ENCODE measurements around the gene TAAR1. TPM values are rescaled to one million over a fixed set of nuclear protein-coding genes. Genes with fewer than 3 reads are reported as not detected.

Gene TAAR1
- total RNA-seq, 1 donor from 2014 or later: not detected

DNA sequence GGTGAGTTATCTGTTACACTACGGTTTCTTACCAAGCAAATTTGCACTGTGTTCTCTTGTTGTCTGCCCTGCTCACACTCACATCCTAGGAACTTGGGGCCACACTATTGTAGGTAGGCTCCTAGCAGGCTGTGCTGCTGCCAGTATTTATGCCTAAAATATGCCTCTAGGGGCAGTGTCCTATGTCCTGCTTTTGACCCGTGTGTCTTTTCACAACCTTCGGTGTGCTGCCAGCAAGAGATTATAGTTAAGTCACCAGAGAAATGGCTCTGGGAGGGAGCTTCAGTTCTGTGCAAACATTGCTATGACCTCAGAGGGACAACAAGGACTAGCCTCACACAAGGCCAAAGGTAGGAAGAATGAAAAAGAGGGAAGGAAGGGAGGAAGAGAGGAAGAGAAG is 60.5 kb downstream of the TAAR1 start:
- DNase-seq (ENCODE audit: extremely low read depth, low read depth, low spot score): no peak

DNA sequence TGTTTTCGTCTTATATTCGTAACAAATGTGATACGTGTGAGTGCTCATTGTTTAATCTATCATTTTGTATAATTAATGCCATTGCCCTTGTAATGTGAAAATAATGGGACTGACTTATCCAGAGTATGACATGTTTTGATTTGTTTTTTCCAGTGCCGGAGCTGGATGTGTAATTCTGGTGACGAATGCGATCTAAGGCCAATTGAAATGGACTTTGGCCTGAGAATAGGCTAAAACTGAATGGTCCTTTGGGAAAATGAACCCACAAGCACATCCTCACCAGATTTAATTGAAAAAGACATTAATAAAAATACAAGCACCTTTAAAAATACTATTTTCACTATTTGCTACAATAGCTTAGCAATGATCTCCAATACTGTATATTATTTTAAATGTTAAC is 62.8 kb downstream of the TAAR1 start:
- no peak for DNase-seq (ENCODE audit: extremely low read depth, low read depth, low spot score)

Other genes starting within 250 kb of the TAAR1 start
- 27.5 and 30.0 TPM in 2 replicates for gene STX7, start 146.1 kb downstream of the TAAR1 start, total RNA-seq
- not detected in 2 replicates for gene TAAR9, start 120.9 kb downstream of the TAAR1 start, total RNA-seq
- not detected in 2 replicates for gene TAAR8, start 106.5 kb downstream of the TAAR1 start, total RNA-seq
- gene TAAR6, start 88.9 kb downstream of the TAAR1 start, total RNA-seq: not detected in 2 replicates
- gene TAAR5, start 69.4 kb downstream of the TAAR1 start, total RNA-seq: not detected in 2 replicates
- not detected in 2 replicates for gene TAAR2, start 34.9 kb downstream of the TAAR1 start, total RNA-seq
- gene VNN1, start 54.9 kb upstream of the TAAR1 start, total RNA-seq: 0.06 and 0.19 TPM in 2 replicates
- 1.1 TPM in 1 of 2 replicates, not detected in the other for gene VNN2, start 98.7 kb upstream of the TAAR1 start, total RNA-seq
- gene SLC18B1, start 139.5 kb upstream of the TAAR1 start, total RNA-seq: 14.3 and 21.1 TPM in 2 replicates
- 1,057 and 1,975 TPM in 2 replicates for gene RPS12, start 155.4 kb upstream of the TAAR1 start, total RNA-seq

All from glomerular endothelial cell (primary cell).